NCI-H748 (cell line): ENCODE results near the gene WIPF2.

Experiments used
- DNase-seq: peaks from one replicate; lab custom pipeline; 2025; ENCODE audit not compliant: unreplicated experiment; lab: John Stamatoyannopoulos, UW

Gene WIPF2

GRCh38 chr17:40247926-40248495 is 28.9 kb downstream of the WIPF2 start:
- no peak for DNase-seq

GRCh38 chr17:40248507-40248906 is 29.4 kb downstream of the WIPF2 start:
- DNase-seq, result no peak

- no peak for DNase-seq
Observed at GRCh38 chr17:40251576-40251975, 32.5 kb downstream of the WIPF2 start.

- DNase-seq, result no peak
Observed at GRCh38 chr17:40253565-40253964, 34.5 kb downstream of the WIPF2 start.

GRCh38 chr17:40259505-40259904 is 40.4 kb downstream of the WIPF2 start:
- no peak for DNase-seq

- DNase-seq, result no peak
Observed at GRCh38 chr17:40260528-40260927, 41.4 kb downstream of the WIPF2 start.

GRCh38 chr17:40264458-40265185 is 45.5 kb downstream of the WIPF2 start:
- DNase-seq, result no peak

- no peak for DNase-seq
Observed at GRCh38 chr17:40265337-40265736, 46.2 kb downstream of the WIPF2 start.

GRCh38 chr17:40266882-40267281 is 47.8 kb downstream of the WIPF2 start:
- no peak for DNase-seq

GRCh38 chr17:40268141-40268712 is 49.1 kb downstream of the WIPF2 start:
- no peak for DNase-seq

GRCh38 chr17:40278414-40278813 is 59.3 kb downstream of the WIPF2 start:
- DNase-seq, result no peak

- no peak for DNase-seq
Observed at GRCh38 chr17:40279402-40279801, 60.3 kb downstream of the WIPF2 start.

- DNase-seq, result no peak
Observed at GRCh38 chr17:40281663-40282062, 62.6 kb downstream of the WIPF2 start.

- no peak for DNase-seq
Observed at GRCh38 chr17:40283662-40284061, 64.6 kb downstream of the WIPF2 start.

GRCh38 chr17:40284085-40284713 is 65.1 kb downstream of the WIPF2 start:
- DNase-seq, result peak; percentile 34

GRCh38 chr17:40286473-40286872 is 67.4 kb downstream of the WIPF2 start:
- no peak for DNase-seq

- no peak for DNase-seq
Observed at GRCh38 chr17:40287159-40287493, 68.0 kb downstream of the WIPF2 start.

- DNase-seq, result peak; percentile 99
Observed at GRCh38 chr17:40287494-40288369, 68.6 kb downstream of the WIPF2 start, which contains the start of gene CDC6. CDC6 (plus strand) TSS chr17:40287879; CDS start chr17:40289421, 1,542 bp downstream.

- peak; percentile 43 for DNase-seq
Observed at GRCh38 chr17:40290629-40291280, 71.7 kb downstream of the WIPF2 start.

GRCh38 chr17:40291281-40291664 is 72.2 kb downstream of the WIPF2 start:
- no peak for DNase-seq

GRCh38 chr17:40293363-40293762 is 74.3 kb downstream of the WIPF2 start:
- no peak for DNase-seq
